GM21737 (cell line): Measurements from ENCODE around the gene METTL16.

Source experiments
- ATAC-seq: cut with Tn5 transposase; IDR thresholded peaks from one replicate; pipeline ENCODE4 v1.9.1; 2021; ENCODE audit warnings: mild to moderate bottlenecking, moderate library complexity; ENCODE audit not compliant: unreplicated experiment

METTL16 gene

GRCh38 chr17:2397247-2398171 lies 114.2 kb downstream of the METTL16 start:
- no peak for ATAC-seq

- ATAC-seq, result no peak
Observed at GRCh38 chr17:2396568-2397246, 115.0 kb downstream of the METTL16 start.

GRCh38 chr17:2396192-2396567 lies 115.5 kb downstream of the METTL16 start:
- no peak for ATAC-seq

GRCh38 chr17:2395258-2396181 lies 116.2 kb downstream of the METTL16 start:
- ATAC-seq, result no peak

GRCh38 chr17:2394775-2395201 lies 116.9 kb downstream of the METTL16 start:
- no peak for ATAC-seq

GRCh38 chr17:2393954-2394749 lies 117.5 kb downstream of the METTL16 start:
- ATAC-seq, result no peak

- ATAC-seq, result peak; percentile 34
Observed at GRCh38 chr17:2393174-2393953, 118.3 kb downstream of the METTL16 start.

GRCh38 chr17:2392252-2393173 lies 119.2 kb downstream of the METTL16 start:
- ATAC-seq, result peak; percentile 48

- ATAC-seq, result no peak
Observed at GRCh38 chr17:2391597-2392251, 120.0 kb downstream of the METTL16 start.

- ATAC-seq, result no peak
Observed at GRCh38 chr17:2390199-2390836, 121.4 kb downstream of the METTL16 start.

GRCh38 chr17:2388683-2389055 lies 123.0 kb downstream of the METTL16 start:
- ATAC-seq, result no peak

- ATAC-seq, result no peak
Observed at GRCh38 chr17:2388020-2388682, 123.5 kb downstream of the METTL16 start.

GRCh38 chr17:2387086-2388019 lies 124.3 kb downstream of the METTL16 start:
- no peak for ATAC-seq

- ATAC-seq, result no peak
Observed at GRCh38 chr17:2386400-2387085, 125.1 kb downstream of the METTL16 start.
